Right kidney (tissue), 1 donor: ENCODE measurements around the gene MATK.
A peak's percentile ranks its signal among the peaks of the same experiment; 100 is the strongest.
"Not testable (repeated sequence)": the region's sequence is repeated elsewhere in the genome, so short reads cannot be mapped to it uniquely, and the experiment has no call there.

Experiments
- DNase-seq: peaks from one replicate; pipeline ENCODE4 v3.0.0-alpha.2; 2016

MATK gene

GRCh38 chr19:3816566-3817218, 30.5 kb upstream of the MATK start:
- no peak for DNase-seq

GRCh38 chr19:3816148-3816547, 30.0 kb upstream of the MATK start:
- DNase-seq = not testable (repeated sequence)

GRCh38 chr19:3814648-3815047, 28.5 kb upstream of the MATK start:
- DNase-seq = no peak

GRCh38 chr19:3813473-3814392, 27.6 kb upstream of the MATK start:
- DNase-seq = no peak

- DNase-seq = no peak
These were observed 24.7 kb upstream of the MATK start for GRCh38 chr19:3810708-3811355.

GRCh38 chr19:3809881-3810707, 23.9 kb upstream of the MATK start:
- no peak for DNase-seq

- no peak for DNase-seq
These were observed 22.4 kb upstream of the MATK start for GRCh38 chr19:3808420-3809143.

GRCh38 chr19:3807574-3808354, 21.6 kb upstream of the MATK start:
- no peak for DNase-seq

GRCh38 chr19:3807131-3807480, 20.9 kb upstream of the MATK start:
- no peak for DNase-seq

GRCh38 chr19:3805859-3806258, 19.7 kb upstream of the MATK start:
- no peak for DNase-seq

- no peak for DNase-seq
These were observed 18.2 kb upstream of the MATK start for GRCh38 chr19:3804429-3804828.

- DNase-seq = no peak
These were observed 17.8 kb upstream of the MATK start for GRCh38 chr19:3803986-3804385.

- DNase-seq = no peak
These were observed 17.1 kb upstream of the MATK start for GRCh38 chr19:3803114-3803888.

- DNase-seq = peak; percentile 50
These were observed 15.4 kb upstream of the MATK start for GRCh38 chr19:3801412-3802096.

- no peak for DNase-seq
These were observed 14.8 kb upstream of the MATK start for GRCh38 chr19:3800996-3801395.

GRCh38 chr19:3798137-3798536, 12.0 kb upstream of the MATK start:
- DNase-seq = no peak

- no peak for DNase-seq
These were observed 10.2 kb upstream of the MATK start for GRCh38 chr19:3796358-3796757.

GRCh38 chr19:3793799-3794198, 7.6 kb upstream of the MATK start:
- DNase-seq = no peak

- no peak for DNase-seq
These were observed 5.9 kb upstream of the MATK start for GRCh38 chr19:3792114-3792513.

- DNase-seq = no peak
These were observed 4.8 kb upstream of the MATK start for GRCh38 chr19:3790941-3791340.
